Activated CD8-positive, alpha-beta memory T cell treated with anti-CD3 and anti-CD28 coated beads, Interleukin-2, amount 50 U/mL, for 24 hours (primary cell): Measurements from ENCODE around the gene SLC46A2.

Source experiments
- DNase-seq: peaks from one replicate; pipeline ENCODE4 v3.0.0-alpha.2; 2020; ENCODE audit errors: extremely low read depth

Gene SLC46A2, protein sequence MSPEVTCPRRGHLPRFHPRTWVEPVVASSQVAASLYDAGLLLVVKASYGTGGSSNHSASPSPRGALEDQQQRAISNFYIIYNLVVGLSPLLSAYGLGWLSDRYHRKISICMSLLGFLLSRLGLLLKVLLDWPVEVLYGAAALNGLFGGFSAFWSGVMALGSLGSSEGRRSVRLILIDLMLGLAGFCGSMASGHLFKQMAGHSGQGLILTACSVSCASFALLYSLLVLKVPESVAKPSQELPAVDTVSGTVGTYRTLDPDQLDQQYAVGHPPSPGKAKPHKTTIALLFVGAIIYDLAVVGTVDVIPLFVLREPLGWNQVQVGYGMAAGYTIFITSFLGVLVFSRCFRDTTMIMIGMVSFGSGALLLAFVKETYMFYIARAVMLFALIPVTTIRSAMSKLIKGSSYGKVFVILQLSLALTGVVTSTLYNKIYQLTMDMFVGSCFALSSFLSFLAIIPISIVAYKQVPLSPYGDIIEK

DNA sequence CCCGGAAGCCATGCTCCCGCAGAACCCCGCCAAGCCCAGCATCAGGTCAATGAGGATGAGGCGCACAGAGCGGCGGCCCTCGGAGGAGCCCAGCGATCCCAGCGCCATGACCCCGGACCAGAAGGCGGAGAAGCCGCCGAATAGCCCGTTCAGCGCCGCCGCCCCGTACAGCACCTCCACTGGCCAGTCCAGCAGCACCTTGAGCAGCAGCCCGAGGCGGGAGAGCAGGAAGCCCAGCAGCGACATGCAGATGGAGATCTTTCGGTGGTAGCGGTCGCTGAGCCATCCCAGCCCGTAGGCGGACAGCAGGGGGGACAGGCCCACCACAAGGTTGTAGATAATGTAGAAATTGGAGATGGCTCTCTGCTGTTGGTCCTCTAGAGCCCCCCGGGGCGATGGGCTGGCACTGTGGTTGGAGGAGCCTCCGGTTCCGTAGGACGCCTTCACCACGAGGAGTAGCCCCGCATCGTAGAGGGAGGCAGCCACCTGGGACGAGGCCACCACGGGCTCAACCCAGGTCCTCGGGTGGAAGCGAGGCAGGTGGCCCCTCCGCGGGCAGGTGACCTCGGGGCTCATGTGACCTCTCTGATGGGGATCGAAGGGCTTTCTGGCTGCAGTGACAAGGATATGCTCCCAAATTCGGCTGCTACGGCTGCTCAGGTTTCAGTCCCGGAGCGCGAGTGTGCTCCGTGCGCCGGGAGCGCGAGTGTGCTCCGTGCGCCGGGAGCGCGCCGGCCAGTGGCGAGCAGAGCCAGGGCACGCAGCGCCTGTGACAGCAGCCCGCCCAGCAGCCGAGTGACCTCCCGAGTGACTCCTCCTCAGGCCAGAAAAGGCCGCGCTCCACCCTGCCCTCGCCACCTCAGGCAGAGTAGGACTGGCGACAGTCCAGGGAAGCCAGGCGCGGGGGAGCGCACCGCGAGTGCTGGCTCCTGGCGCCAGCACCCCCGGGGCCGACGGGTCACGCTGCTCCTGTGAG lies at the start of gene SLC46A2:
Gene SLC46A2, minus strand, starts transcription at position 771 of the 976 bp plus-strand sequence. Its CDS starts 195 bp downstream, at position 576.
- DNase-seq: no peak

GRCh38 chr9:112939418-112939817 lies 48.7 kb upstream of the SLC46A2 start:
- no peak for DNase-seq

DNA sequence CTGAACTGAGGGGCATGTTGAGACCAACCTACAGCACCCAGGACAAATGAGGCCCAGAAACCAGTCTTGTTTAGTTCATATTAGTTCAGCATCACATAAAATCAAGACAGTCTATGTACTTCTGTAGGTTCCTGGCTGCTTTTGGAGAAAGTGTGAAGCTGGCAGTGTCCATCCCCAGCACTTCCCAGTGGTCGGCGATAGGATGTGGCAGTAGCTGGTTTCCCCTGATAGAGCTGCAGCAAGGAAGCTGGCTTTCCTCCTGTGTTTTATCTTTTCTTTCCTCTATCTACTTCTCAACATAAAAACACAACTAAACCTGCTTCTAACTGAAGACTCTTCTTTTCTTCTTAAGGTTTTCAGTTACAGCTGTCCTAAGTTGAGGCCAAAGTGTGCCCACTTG lies 43.0 kb upstream of the SLC46A2 start:
- DNase-seq: no peak

DNA sequence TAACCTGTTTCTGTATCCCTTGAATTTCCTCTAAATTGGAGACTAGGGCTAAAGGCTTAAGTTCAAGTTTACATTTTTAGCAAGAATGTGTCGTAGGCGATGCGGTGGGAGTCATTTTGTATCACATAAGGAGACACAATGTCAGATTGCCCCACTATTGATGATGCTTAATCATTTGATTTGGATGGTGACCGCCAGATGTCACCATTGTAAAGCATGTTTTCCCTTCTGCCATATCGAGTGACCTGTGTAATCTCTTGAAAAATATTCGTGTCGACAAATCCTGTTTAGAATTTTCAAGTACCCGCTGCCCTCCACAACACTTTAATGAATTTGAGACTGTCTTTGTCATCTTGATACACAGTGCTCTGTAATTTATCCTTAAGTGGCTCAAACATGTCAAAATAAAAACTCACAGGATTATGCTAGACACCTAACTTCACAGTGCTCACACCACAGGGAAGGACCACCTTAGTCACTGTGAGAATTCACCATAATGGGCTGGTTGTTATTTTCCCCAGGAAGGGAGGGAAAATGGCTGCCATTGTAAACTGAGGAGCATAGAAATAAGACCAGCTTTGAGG lies 34.5 kb upstream of the SLC46A2 start:
- no peak for DNase-seq

DNA sequence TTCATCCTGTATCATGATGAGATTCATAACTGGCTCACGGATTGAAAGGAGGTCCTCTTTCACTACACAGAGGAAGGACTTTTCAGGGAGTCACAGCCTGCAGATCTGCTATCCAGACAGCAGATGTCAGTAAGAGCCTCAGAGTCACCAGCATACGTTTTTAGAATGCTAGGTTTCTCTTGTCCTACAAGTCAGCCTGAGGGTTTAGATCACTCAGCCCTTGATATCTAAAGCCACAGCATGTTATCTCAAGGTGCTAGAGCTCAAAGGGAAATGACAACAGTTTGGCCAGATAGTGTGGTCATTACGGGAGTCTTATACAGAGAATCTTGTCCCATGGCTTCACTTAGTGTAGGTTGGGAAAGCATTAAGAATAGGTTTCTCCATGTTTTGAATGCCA lies 30.9 kb upstream of the SLC46A2 start:
- no peak for DNase-seq

GRCh38 chr9:112917987-112918362 lies 27.3 kb upstream of the SLC46A2 start:
- no peak for DNase-seq

DNA sequence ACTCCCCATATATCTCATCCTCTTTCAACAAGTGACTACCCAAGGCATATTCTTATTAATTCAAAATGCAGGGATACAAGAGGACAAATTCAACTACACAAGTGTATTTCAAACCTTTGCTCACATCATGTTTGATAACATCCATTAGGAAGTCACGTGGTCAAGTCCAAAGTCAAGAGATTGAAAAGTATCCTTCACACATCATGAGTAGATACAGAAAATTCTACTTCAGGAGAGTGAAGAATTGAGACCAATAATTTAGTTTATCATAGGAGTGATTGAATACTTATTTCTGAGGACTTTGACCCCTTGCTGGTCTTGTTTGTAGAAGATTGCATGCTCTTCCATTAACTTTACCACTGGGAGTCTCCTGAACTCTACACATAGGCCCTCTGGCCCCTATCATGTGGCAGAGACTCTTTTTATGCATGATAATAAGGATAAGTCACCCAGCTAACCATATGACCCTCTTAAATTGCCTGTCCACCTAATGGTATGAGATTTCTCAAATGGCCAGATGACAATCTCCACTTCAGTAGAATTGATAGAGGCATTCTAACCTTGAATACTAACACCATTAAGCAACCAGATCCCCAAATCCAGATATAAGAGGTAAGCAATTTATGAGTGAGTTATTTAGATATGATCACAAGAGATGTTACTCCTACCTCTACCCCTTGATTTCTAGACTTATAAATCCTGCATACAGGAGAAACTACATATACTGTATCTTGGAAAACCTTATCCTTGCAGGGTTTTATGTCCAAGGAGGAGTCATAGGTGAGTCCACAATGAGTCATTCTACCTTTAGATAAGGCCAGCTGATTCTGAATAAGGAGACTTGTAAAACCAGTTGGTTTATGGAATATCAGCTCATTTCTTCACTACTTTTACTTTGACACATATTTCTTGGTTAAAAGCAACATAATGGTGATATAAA lies 26.6 kb upstream of the SLC46A2 start:
- DNase-seq: no peak

DNA sequence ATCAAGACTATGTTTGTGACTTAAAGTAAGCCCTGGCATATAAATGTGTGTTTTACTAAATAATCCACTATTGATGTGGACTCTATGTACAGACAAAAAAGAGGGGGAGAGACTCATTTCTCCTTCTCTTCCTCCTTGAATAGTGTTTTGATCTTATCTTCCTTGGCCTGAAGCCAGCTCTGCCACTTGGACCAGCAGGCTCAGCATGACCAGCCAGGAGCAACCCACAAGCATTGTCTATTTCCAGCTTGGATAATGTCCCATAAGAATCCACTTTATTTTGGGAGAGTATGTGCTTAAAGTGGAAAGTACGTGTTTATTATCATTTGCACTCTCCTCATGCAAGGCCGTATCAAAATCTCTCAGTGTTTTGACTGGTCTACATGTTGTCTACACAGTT lies 23.8 kb upstream of the SLC46A2 start:
- DNase-seq: no peak

DNA sequence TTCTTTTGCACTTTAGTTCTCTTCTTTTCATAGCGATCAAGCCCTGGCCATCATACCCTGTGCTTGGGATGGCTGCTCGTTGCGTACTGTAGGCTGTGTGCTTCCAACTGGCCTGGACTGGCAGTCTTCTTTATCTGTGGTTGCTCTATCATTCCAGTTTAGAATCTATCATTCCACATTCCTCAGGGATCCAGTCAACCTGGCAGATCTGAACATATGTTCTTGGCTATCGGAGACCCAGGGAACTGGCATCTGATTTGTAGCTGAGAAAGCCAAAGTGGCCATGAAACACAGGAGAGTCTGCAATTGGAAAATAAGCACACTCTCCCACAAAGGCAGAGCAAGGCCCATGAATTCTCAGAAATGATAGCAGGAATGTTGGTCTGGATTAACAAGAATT lies 22.6 kb upstream of the SLC46A2 start:
- no peak for DNase-seq

DNA sequence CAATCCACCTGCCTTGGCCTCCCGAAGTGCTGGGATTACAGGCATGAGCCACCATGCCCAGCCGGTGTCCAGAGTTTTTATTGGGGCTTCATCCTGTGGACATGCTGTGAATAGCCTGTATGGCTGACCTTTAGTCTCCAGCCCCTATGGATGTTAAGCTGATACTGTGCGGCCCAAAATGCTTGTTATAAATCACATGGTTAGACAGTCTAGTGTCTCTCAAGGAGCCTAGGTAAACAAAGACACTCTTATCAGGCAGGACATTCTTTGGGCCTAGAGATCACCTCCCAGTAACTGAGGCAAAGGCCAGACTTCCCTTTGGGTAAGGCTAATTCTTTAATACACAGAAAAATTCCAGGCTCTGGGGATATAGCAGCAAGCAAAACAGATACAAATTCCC lies 22.0 kb upstream of the SLC46A2 start:
- DNase-seq: no peak

- no peak for DNase-seq
Measured at GRCh38 chr9:112911736-112912135, 21.1 kb upstream of the SLC46A2 start.

DNA sequence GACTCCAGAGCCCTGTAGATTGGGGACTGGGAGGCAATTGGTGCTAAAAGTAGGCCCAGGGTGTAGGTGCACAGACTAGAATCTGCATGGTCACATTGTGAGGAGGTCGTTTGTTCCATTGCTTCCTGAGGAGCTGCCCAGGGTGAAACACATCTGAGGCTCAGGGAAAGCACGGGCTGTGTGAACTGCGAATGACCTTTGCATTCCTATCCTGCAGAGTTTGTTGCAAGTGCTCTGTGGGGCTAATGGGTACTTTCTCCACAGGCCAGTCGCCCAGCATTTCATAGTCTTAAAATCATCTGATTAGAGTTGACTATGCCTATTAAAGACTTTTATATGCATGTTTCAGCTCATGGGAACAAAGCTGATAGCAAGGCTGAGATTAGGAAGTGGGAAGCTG lies 14.4 kb upstream of the SLC46A2 start:
- no peak for DNase-seq

DNA sequence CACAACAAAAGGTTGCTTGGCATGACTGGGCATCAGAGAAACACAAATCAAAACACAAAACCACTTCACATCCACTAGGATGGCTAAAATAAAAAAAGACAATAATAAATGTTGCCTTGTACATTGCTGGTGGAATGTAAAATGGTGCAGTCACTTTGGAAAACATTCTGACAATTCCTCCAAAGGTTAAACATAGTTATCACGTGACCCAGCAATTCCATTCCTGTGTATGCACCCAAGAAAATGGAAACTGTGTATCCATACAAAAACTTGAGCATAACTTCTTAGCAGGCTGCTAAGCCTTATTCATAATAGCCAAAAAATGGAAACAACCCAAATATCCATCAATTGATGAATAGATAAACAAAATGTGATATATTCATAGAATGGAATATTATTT lies 10.2 kb upstream of the SLC46A2 start:
- no peak for DNase-seq

DNA sequence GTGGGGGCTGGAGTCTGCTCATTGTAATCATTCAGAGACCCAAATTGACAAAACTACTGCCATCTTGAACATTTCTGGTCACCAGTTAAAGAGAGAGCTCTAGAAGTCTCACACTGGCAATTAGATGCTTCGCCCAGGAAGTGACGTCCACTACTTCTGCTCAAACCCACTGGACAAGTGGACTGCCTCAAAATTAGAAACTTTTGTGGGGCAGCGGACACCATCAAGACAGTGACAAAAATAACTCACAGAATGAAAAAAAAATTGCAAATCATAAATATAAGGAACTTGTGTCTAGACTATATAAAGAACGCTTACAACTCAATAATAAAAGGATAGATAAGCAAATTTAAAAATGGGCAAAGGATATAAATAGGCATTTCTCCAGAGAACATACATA lies 9.8 kb upstream of the SLC46A2 start:
- DNase-seq: no peak

DNA sequence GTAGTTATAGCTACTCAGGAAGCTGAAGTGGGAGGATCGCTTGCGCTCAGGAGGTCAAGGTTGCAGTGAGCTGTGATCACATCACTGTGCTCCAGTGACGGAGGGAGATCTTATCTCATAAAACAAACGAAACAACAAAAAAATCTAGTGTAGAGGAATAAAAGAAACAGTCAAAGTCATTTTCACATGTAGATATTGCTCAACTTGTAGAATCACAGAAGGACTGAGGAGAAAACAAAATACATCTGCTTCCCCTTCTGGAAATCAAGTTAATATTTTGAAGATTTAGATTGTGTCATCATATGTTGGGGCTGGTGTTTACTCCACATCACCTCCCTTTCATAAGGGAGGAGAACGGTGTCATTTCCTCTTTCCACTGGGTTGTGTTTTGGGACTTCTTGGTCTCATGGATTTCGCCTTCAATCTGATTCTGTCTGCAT lies 8.2 kb upstream of the SLC46A2 start:
- DNase-seq: no peak

GRCh38 chr9:112896131-112896530 lies 5.5 kb upstream of the SLC46A2 start:
- DNase-seq: no peak

DNA sequence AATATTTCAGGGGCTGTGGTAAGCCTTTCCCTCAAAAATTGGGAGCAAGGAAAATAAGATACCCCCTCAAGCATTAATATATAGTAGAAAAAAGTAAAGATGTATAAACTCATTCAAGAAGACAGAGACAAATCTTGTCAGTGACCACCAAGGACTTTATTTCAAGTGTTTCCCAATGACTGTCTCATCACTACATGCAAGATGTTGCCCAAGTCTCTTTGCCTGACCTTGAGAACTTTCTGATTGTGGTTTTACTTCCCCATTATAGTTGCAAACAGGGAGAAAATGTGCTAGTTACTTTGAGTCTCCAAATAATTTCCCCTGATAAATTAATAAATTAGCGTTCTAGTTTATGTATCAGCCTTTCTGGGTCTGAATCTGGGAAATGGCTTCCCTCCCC lies 4.0 kb upstream of the SLC46A2 start:
- no peak for DNase-seq

GRCh38 chr9:112894041-112894440 lies 3.4 kb upstream of the SLC46A2 start:
- no peak for DNase-seq

DNA sequence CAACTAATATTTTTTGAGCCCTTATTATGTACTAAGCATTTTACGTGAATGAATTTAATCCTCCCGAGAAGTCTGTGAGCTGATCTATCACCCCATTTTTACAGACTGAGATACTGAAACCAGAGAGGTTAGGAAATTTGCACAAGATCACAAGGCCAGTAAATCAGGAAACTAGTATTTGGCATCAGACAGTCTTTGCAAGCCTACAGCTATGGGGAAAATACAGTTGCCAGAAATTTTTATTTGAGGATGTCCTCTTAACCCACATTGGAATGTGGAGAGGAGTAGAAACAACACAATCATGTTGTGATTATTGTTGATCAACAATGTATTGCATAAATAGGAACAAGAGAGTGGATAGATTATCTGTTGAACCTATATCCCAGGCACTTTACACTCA lies 2.3 kb upstream of the SLC46A2 start:
- DNase-seq: no peak

- no peak for DNase-seq
Measured at GRCh38 chr9:112891521-112891920, 845 bp upstream of the SLC46A2 start.

DNA sequence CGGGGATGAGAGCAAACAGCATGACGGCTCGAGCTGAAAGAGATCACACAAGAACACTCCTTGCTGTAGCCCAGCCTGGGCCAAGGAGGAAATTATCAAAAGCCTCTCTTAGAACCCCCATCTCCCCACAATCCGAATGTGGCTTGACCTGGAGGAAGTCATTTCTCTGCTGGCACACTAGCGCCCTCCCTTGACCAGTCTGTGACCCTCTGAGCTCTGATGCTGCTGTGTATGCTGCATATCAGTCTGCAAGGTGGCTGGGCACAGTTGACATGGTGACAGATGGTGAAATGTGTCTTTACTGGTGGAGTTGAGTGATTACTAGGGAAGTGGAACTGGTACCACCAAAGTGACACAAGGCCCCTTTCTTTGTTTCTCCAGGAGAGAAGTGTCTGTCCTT lies 3.3 kb downstream of the SLC46A2 start:
- DNase-seq: no peak
